ENCODE results near the gene NUDT2.
A peak's percentile ranks its signal among the peaks of the same experiment; 100 is the strongest.
"Not testable (repeated sequence)": the region's sequence is repeated elsewhere in the genome, so short reads cannot be mapped to it uniquely, and the experiment has no call there.

NUDT2 gene

GRCh38 chr9:34328987-34329832, at the start of gene NUDT2, which contains the start of gene KIF24:
TSS of gene NUDT2 (plus strand) at chr9:34329569. CDS start at chr9:34339040, 9,471 bp downstream.
TSS of gene KIF24 (minus strand) at chr9:34329268. CDS start at chr9:34311346, 17,922 bp downstream.
- Histone ChIP-seq H3K9ac (ENCODE audit: low read depth, low read length) (peak within 1 kb of the TSS; percentile 85), H3K4me1 (ENCODE audit: insufficient read depth, low read length) (peaks cover 11% of the 10 kb centered on the region)

DNA sequence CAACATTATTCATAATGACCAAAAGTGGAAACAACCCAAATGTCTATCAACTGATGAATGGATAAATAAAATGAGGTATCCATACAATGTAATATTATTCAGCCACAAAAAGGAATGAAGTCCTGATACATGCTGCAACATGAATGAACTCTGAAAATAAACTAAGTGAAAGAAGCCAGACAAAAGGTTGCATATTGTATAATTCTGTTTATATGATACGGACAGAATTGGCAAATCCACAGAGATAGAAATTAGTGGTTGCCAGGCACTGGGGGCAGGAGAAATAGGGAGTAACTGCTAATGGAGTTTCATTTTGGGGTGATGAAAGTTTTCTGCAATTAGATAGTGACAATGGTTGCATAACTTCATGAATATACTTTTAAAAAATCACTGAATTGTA, 47.3 kb upstream of the NUDT2 start:
- no peaks in the 10 kb centered on the region for H3K9me3 ChIP-seq (ENCODE audit: control insufficient read depth, insufficient read depth, low read length)
- no peak overlapping the region for H3K9ac ChIP-seq (ENCODE audit: low read depth, low read length)
- no peaks in the 10 kb centered on the region for H3K36me3 ChIP-seq (ENCODE audit: insufficient read depth, low read length)
- H3K4me1 ChIP-seq (ENCODE audit: insufficient read depth, low read length): no peaks in the 10 kb centered on the region

More at GRCh38 chr9:34328987-34329832, at the start of gene NUDT2, which contains the start of gene KIF24:
- Histone ChIP-seq H3K9me3 (ENCODE audit: control insufficient read depth, insufficient read depth, low read length) (no peaks in the 10 kb centered on the region), H3K36me3 (ENCODE audit: insufficient read depth, low read length) (no peaks in the 10 kb centered on the region)

DNA sequence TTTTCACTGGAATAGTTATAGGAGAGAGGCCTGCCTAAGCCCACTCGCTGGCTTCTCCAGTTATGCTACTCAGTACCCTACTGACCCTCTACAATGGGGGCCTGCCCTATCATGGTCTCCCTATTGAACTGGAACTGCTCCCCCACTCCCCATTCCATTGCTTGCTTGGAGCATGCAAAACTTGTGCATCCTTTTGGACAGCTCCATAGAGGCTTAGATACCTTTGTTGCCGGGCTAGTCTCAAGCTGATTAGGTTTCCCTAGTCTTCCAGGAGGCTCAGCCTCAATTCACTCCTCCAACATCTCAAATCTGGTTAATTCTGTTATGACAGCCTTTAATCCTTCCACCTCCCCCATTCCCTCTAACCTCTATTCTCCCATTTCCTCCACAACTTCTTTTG, 40.2 kb upstream of the NUDT2 start:
- H3K9me3 ChIP-seq (ENCODE audit: control insufficient read depth, insufficient read depth, low read length): no peaks in the 10 kb centered on the region
- H3K36me3 ChIP-seq (ENCODE audit: insufficient read depth, low read length): no peaks in the 10 kb centered on the region
- H3K4me1 ChIP-seq (ENCODE audit: insufficient read depth, low read length): no peaks in the 10 kb centered on the region
- H3K9ac ChIP-seq (ENCODE audit: low read depth, low read length): no peak overlapping the region

GRCh38 chr9:34291023-34291422, 38.3 kb upstream of the NUDT2 start:
- H3K36me3 ChIP-seq (ENCODE audit: insufficient read depth, low read length): no peaks in the 10 kb centered on the region
- no peaks in the 10 kb centered on the region for H3K9me3 ChIP-seq (ENCODE audit: control insufficient read depth, insufficient read depth, low read length)
- no peak overlapping the region for H3K9ac ChIP-seq (ENCODE audit: low read depth, low read length)

GRCh38 chr9:34291423-34291822, 37.9 kb upstream of the NUDT2 start:
- H3K9me3 ChIP-seq (ENCODE audit: control insufficient read depth, insufficient read depth, low read length): no peaks in the 10 kb centered on the region

More at GRCh38 chr9:34291023-34291422, 38.3 kb upstream of the NUDT2 start:
- H3K4me1 ChIP-seq (ENCODE audit: insufficient read depth, low read length): no peaks in the 10 kb centered on the region

GRCh38 chr9:34292552-34292951, 36.8 kb upstream of the NUDT2 start:
- H3K36me3 ChIP-seq (ENCODE audit: insufficient read depth, low read length): no peaks in the 10 kb centered on the region

More at GRCh38 chr9:34291423-34291822, 37.9 kb upstream of the NUDT2 start:
- no peaks in the 10 kb centered on the region for H3K36me3 ChIP-seq (ENCODE audit: insufficient read depth, low read length)
- H3K9ac ChIP-seq (ENCODE audit: low read depth, low read length): no peak overlapping the region
- H3K4me1 ChIP-seq (ENCODE audit: insufficient read depth, low read length): no peaks in the 10 kb centered on the region

GRCh38 chr9:34301064-34301463, 28.3 kb upstream of the NUDT2 start:
- not testable (repeated sequence) for H3K9ac ChIP-seq (ENCODE audit: low read depth, low read length); H3K4me1 ChIP-seq (ENCODE audit: insufficient read depth, low read length); H3K9me3 ChIP-seq (ENCODE audit: control insufficient read depth, insufficient read depth, low read length); H3K36me3 ChIP-seq (ENCODE audit: insufficient read depth, low read length)

More at GRCh38 chr9:34292552-34292951, 36.8 kb upstream of the NUDT2 start:
- no peaks in the 10 kb centered on the region for H3K4me1 ChIP-seq (ENCODE audit: insufficient read depth, low read length)
- H3K9me3 ChIP-seq (ENCODE audit: control insufficient read depth, insufficient read depth, low read length): no peaks in the 10 kb centered on the region
- H3K9ac ChIP-seq (ENCODE audit: low read depth, low read length): no peak overlapping the region

DNA sequence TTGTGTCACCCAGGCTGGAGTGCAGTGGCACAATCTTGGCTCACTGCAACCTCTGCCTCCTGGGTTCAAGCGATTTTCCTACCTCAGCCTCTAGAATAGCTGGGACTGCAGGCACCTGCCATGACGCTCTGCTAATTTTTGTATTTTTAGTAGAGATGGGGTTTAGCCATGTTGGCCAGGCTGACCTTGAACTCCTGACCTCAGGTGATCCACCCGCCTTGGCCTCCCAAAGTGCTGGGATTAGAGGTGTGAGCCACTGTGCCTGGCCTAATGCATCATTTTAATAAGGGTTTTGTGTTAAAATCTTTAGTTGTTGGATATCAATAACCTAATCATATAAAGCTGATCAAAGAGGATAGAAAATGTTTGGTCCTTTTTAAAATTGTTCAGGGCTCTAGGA, 21.1 kb upstream of the NUDT2 start:
- H3K36me3 ChIP-seq (ENCODE audit: insufficient read depth, low read length); H3K9me3 ChIP-seq (ENCODE audit: control insufficient read depth, insufficient read depth, low read length); H3K9ac ChIP-seq (ENCODE audit: low read depth, low read length); H3K4me1 ChIP-seq (ENCODE audit: insufficient read depth, low read length): not testable (repeated sequence)

- Histone ChIP-seq H3K4me1 (ENCODE audit: insufficient read depth, low read length) (no peaks in the 10 kb centered on the region), H3K9ac (ENCODE audit: low read depth, low read length) (no peak overlapping the region), H3K36me3 (ENCODE audit: insufficient read depth, low read length) (no peaks in the 10 kb centered on the region), H3K9me3 (ENCODE audit: control insufficient read depth, insufficient read depth, low read length) (no peaks in the 10 kb centered on the region)
Measured at GRCh38 chr9:34310215-34310614, 19.2 kb upstream of the NUDT2 start.

GRCh38 chr9:34311499-34312185, 17.7 kb upstream of the NUDT2 start:
- H3K36me3 ChIP-seq (ENCODE audit: insufficient read depth, low read length): no peaks in the 10 kb centered on the region
- H3K4me1 ChIP-seq (ENCODE audit: insufficient read depth, low read length): no peaks in the 10 kb centered on the region
- H3K9me3 ChIP-seq (ENCODE audit: control insufficient read depth, insufficient read depth, low read length): no peaks in the 10 kb centered on the region
- no peak overlapping the region for H3K9ac ChIP-seq (ENCODE audit: low read depth, low read length)

DNA sequence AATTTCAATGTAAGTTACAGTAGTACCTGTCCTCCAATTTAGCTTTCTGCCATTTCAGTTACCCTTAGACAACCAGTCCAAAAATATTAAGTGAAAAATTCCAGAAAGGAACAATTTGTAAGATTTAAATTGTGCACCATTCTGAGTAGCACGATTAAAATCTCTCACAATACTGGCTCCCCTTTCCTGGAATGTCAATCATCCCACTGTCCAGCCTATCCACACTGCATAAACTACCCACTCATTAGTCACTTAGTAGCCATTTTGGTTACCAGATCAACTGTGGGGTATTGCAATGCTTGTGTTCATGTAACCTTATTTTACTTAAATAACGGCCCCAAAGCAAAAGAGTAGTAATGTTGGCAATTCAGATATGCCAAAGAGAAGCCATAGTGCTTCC, 11.9 kb upstream of the NUDT2 start:
- no peak overlapping the region for H3K9ac ChIP-seq (ENCODE audit: low read depth, low read length)
- no peaks in the 10 kb centered on the region for H3K4me1 ChIP-seq (ENCODE audit: insufficient read depth, low read length)
- H3K9me3 ChIP-seq (ENCODE audit: control insufficient read depth, insufficient read depth, low read length): no peaks in the 10 kb centered on the region
- no peaks in the 10 kb centered on the region for H3K36me3 ChIP-seq (ENCODE audit: insufficient read depth, low read length)

DNA sequence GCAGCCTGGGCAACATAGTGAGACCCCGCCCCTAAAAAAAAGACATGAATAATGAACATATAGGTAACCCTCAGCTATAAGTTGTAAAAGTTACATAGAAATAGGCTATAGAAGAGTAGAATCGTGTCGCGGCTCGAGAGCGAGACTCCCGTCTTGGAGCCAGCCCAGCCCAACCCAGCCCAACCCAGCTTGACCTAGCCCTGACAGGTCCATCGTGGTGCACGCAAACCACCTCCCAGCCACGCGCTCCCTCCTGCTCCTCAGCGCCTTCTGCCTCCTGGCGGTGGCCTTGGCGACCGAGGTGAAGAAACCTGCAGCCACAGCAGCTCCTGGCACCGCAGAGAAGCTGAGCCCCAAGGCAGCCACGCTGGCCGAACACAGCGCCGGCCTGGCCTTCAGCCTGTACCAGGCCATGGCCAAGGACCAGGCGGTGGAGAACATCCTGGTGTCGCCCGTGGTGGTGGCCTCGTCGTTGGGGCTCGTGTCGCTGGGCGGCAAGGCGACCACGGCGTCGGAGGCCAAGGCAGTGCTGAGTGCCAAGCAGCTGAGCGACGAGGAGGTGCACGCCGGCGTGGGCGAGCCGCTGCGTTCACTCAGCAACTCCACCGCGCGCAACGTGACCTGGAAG, 11.1 kb upstream of the NUDT2 start:
- H3K9me3 ChIP-seq (ENCODE audit: control insufficient read depth, insufficient read depth, low read length): no peaks in the 10 kb centered on the region
- no peaks in the 10 kb centered on the region for H3K36me3 ChIP-seq (ENCODE audit: insufficient read depth, low read length)
- H3K9ac ChIP-seq (ENCODE audit: low read depth, low read length): no peak overlapping the region
- H3K4me1 ChIP-seq (ENCODE audit: insufficient read depth, low read length): no peaks in the 10 kb centered on the region

- no peak overlapping the region for H3K9ac ChIP-seq (ENCODE audit: low read depth, low read length)
Measured at GRCh38 chr9:34321451-34321850, 7.9 kb upstream of the NUDT2 start.

GRCh38 chr9:34322899-34323591, 6.3 kb upstream of the NUDT2 start:
- Histone ChIP-seq H3K36me3 (ENCODE audit: insufficient read depth, low read length) (no peaks in the 10 kb centered on the region; the same call in 1 of the 2 replicates), H3K9me3 (ENCODE audit: control insufficient read depth, insufficient read depth, low read length) (no peaks in the 10 kb centered on the region), H3K4me1 (ENCODE audit: insufficient read depth, low read length) (peaks cover 2% of the 10 kb centered on the region; the same call in 1 of the 2 replicates), H3K9ac (ENCODE audit: low read depth, low read length) (no peak overlapping the region)

More at GRCh38 chr9:34321451-34321850, 7.9 kb upstream of the NUDT2 start:
- Histone ChIP-seq H3K36me3 (ENCODE audit: insufficient read depth, low read length) (no peaks in the 10 kb centered on the region; the same call in 1 of the 2 replicates), H3K9me3 (ENCODE audit: control insufficient read depth, insufficient read depth, low read length) (no peaks in the 10 kb centered on the region), H3K4me1 (ENCODE audit: insufficient read depth, low read length) (no peaks in the 10 kb centered on the region; the same call in 1 of the 2 replicates)
